Activated T-helper 1 cell treated with Interleukin-2 at 50 U/mL for 16 hours (primary cell): ENCODE data around the gene ZFYVE28.

ENCODE experiments used
- DNase-seq: peaks from one replicate; pipeline ENCODE4 v3.0.0-alpha.2; 2020; ENCODE audit warnings: low read depth

ZFYVE28 gene

GRCh38 chr4:2352171-2352570 is 66.3 kb downstream of the ZFYVE28 start:
- no peak for DNase-seq

- no peak for DNase-seq
These were observed 67.5 kb downstream of the ZFYVE28 start for GRCh38 chr4:2350982-2351381.

GRCh38 chr4:2348786-2349185 is 69.7 kb downstream of the ZFYVE28 start:
- DNase-seq = no peak

DNA sequence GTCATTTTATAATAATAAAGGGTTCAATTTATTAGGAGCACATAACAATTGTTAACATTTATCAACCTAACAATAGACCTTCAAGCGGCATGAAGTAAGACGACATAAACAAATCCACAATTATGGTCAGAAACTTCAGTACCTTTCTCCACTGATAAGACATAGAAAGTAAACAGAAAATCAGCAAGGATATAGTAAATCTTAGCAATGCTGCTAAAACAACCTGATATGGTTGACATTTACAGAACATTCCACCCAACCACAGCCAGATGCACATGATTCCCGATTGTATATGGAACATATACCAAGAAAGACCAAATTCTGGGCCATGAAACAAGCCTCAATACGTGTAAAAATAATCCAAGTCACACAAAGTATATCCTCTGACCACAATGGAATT is 71.3 kb downstream of the ZFYVE28 start:
- no peak for DNase-seq

GRCh38 chr4:2343476-2343875 is 75.0 kb downstream of the ZFYVE28 start:
- DNase-seq = no peak

GRCh38 chr4:2341911-2342652 is 76.4 kb downstream of the ZFYVE28 start:
- no peak for DNase-seq

GRCh38 chr4:2341261-2341841 is 77.1 kb downstream of the ZFYVE28 start:
- no peak for DNase-seq

DNA sequence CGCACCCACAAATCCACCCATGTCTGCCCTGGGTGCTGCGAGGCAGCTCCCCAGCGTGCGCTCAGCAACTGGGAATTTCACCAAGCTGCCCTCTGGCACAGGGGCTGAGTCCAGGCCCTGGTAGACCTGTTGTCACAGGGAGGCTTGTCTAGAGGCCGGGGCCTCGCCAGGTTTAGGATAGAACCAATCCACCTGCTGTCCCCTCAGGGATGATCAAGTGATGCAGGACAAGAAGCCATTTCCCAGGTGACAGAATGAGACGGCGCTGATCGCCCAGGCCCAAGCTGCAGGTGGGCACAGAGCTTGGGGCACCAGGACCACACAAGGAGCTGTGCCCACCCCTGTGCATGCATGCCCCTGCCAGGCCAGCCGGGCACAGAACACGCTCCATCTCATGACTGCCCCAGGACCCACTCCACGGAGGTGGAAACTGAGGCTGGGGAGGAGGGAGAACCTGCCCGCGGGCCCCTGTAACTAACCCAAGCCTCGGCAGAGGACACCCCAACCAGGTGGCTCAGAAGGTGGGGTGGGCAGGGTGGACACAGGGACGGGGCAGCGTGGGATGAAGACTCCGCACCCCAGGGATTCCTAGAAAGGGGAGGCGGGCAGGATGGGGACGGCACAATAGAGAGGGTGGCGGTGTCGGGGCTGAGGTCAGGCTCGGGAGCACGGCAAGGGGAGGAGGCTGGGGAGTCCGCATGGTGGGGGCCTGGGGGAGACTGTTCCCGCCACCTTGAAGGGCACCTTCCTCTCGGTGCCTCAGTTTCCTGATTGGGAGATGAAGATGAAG is 78.0 kb downstream of the ZFYVE28 start:
- DNase-seq = no peak

GRCh38 chr4:2339458-2340271 is 78.8 kb downstream of the ZFYVE28 start:
- no peak for DNase-seq

- DNase-seq = no peak
These were observed 79.5 kb downstream of the ZFYVE28 start for GRCh38 chr4:2338754-2339457.

GRCh38 chr4:2337896-2338295 is 80.5 kb downstream of the ZFYVE28 start:
- DNase-seq = no peak

- DNase-seq = no peak
These were observed 81.2 kb downstream of the ZFYVE28 start for GRCh38 chr4:2337131-2337723.

- no peak for DNase-seq
These were observed 81.8 kb downstream of the ZFYVE28 start for GRCh38 chr4:2336659-2337058.

DNA sequence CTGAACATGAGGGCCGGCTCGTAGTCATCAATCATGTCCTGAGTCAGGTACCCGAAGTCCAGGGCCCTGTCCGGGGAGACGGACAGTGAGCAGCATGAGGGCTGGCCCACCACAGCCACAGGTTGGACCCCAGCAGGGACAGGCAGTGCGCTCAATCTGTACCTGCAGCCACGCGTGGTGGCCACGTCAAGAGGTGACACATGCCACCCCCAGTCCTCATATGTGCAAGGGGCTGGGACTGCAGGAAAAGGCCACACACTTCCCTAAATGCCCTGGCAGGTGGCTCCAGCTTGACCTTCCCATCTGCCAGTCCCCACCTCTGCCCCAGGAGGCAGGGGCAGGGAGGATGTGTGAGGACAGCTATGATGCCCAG is 82.7 kb downstream of the ZFYVE28 start:
- no peak for DNase-seq

DNA sequence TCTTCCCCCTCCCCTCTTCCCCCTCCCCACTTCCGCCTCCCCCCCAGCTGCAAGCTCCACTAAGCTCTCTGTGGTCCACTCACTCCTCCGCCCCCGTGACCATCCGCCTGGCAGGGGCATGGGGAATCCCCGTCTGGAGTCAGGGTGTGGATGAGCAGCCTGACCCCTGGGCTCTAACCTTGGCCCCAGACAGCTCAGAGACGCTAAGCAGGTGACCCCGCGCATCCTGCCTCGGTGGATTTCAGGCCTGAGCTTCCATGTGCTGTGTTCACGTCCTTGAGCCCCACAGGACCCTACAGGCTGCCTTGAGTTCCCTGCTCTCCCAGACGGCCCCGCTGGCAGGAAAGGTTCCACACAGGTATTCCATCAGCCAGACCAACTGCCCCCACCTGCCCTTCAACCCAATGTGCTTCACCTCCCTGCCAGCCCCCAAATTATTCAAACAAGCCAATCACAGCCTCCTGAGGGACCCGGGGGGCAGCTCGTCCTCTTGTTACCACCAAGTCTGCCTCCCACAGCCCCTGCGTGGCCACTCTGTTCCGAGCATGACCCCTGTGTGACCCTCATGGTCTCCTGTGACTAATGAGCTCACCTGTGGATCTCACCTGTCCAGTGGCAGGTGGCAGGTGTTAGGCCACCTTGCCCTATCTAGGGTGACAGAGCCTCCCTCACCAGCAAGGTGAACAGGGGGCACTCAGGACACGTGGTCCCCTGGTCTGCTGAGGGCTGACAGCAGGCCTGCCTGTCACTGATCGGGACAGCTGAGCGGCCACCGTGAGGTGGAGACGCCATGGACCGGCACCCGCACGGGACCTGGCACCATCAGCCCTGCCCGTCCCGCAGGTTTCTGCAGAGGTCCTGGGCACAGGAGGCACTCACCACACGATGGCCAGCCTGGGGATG is 83.4 kb downstream of the ZFYVE28 start:
- DNase-seq = no peak

DNA sequence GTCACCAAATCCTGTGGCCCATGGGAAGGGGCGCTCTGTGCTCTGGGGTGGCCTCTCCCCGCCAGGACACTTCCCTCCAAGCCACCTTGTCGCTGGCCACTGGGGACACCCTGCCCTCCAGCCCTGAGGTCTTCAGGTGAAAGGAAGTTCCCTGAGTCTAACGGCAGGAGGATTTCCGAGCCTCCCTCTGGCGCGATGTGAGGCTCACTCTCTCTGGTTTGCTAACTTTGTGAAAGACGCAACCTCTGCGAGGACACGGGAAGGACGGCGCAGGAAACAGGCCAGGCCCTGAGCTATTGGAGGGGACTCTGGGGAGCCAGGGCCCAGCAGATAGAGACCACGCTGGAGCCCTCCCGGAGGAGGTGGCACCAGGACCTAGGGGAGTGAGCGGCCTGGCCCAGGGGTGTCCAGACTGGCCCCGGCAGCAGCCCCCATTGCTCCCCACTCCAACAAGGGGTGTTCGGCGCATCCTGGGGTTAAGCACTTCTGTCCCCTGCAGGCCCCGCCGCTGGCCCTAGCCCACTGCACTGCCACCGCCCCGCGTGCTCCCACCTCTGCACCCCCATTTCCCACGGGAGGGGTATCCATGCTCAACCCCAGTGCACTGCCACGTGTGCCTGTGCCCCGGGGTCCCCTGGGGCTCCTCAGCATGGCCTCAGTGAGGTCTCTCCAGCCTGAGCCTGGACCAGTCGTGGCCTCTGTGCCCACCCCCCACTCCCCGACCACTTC is 84.4 kb downstream of the ZFYVE28 start:
- no peak for DNase-seq

DNA sequence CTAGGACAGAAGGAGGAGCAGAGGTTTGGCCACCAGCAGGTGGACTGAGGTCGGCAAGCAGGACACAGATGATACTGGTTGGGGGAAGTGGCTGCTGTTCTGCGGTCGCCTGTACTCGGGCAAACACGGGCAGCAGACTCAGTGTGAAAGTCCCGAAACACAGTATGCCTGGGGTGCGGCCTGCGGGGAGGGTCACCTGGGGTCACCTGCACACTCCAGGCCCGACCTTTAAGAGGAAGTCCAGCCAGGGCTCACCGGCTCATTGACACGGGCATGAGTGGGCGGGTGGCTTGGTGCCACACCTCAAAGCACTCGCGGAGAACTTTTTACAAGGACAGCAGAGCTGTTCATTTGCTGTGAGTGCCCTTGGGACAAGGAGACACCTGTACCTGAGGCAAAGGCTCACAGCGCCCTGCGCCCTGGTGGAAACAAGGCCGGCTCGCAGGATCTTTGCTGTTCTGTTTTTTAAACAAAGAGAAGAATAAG is 85.0 kb downstream of the ZFYVE28 start:
- DNase-seq = no peak

GRCh38 chr4:2332976-2333319 is 85.5 kb downstream of the ZFYVE28 start:
- no peak for DNase-seq

DNA sequence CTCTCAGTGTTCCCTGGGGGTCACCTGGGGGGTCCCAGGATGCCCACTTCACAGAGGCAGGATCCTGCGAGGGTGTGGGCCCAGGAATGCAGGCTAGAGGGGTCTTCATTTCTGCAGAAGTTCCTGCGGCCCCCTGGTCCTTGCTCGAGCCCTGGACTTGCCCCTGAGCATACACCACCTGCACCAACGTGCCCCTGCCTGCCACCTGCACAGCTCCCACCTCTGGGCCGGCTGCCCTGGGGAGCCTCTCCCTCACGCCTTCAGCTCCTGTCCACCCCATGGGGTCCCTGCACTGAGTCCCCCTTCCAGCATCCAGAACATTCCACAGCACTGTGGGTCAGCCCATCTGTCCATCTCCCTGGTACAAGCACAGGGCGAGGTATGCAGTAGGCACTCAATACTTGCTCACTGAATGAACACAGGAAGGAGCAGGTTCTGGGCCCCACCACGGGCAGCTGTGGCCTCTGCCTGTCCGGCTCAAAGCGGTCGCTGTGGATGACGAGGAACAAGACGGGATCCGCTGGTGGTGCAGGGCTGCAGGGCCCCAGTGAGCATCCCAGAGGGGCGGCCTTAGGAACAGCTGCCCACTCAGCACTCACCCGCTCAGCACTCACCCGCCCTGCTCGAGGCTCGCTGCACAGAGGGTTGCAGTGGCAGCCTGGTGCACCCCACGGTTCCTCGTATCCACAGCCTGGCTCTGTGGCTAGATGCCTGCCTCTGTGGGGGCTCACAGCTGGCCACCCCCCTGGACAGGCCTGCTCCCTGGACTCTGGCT is 86.1 kb downstream of the ZFYVE28 start:
- no peak for DNase-seq
